GM12878 (cell line): ENCODE measurements around the gene SNRNP25. TPM values are rescaled to one million over a fixed set of nuclear protein-coding genes. Genes with fewer than 3 reads are reported as not detected.

Source experiments
- BCL11A ChIP-seq: IDR thresholded peaks from 2 replicates; pipeline ENCODE4 v1.6.1; 2011; ENCODE audit warnings: low read depth, low read length
- BCL3 ChIP-seq: IDR thresholded peaks from 2 replicates; pipeline ENCODE4 v1.6.1; 2011; ENCODE audit warnings: borderline replicate concordance, low read depth, mild to moderate bottlenecking, moderate library complexity, low read length; ENCODE audit not compliant: insufficient read depth, poor library complexity, severe bottlenecking
- BCLAF1 ChIP-seq: fragments of 450-650 bp; IDR thresholded peaks from 2 replicates; pipeline ENCODE4 v1.6.1; 2017; ENCODE audit warnings: antibody characterized with exemption, mild to moderate bottlenecking, moderate library complexity
- EZH2 ChIP-seq: IDR thresholded peaks from 2 replicates; pipeline ENCODE4 v1.6.1; 2012; ENCODE audit warnings: low read depth, mild to moderate bottlenecking, control low read depth, inconsistent platforms, low read length, borderline replicate concordance; ENCODE audit not compliant: control insufficient read depth
- HDAC6 ChIP-seq: fragments of 200-600 bp; sonication (generic); IDR thresholded peaks from one replicate; pipeline ENCODE4 v1.8.0; 2017; ENCODE audit warnings: antibody characterized with exemption; ENCODE audit not compliant: unreplicated experiment
- IKZF2 ChIP-seq, 2 experiments: fragments of 450-650 bp; IDR thresholded peaks; 2 replicates each; pipeline ENCODE4 v1.6.1; 2017; ENCODE audit warnings: mild to moderate bottlenecking in 2 of 2, moderate library complexity in 2 of 2
- MYB ChIP-seq: fragments of 150-350 bp; IDR thresholded peaks from 2 replicates; pipeline ENCODE4 v1.6.1; 2014; ENCODE audit warnings: mild to moderate bottlenecking, low read depth, low read length, borderline replicate concordance
- RB1 ChIP-seq: fragments of 450-650 bp; formaldehyde crosslinking; IDR thresholded peaks from 2 replicates; pipeline ENCODE4 v1.6.1; 2017; ENCODE audit warnings: mild to moderate bottlenecking, borderline replicate concordance
- REST ChIP-seq: IDR thresholded peaks from 2 replicates; pipeline ENCODE4 v1.6.1; 2012; ENCODE audit warnings: mild to moderate bottlenecking, low read depth, low read length
- TAF1 ChIP-seq: IDR thresholded peaks from 2 replicates; pipeline ENCODE4 v1.6.1; 2011; ENCODE audit warnings: mild to moderate bottlenecking, low read depth, low read length, borderline replicate concordance
- ZBTB4 ChIP-seq: fragments of 450-650 bp; formaldehyde crosslinking; IDR thresholded peaks from 2 replicates; pipeline ENCODE4 v1.4.0; 2022; ENCODE audit warnings: mild to moderate bottlenecking, moderate library complexity
- ZNF274 ChIP-seq: IDR thresholded peaks from one replicate; pipeline ENCODE4 v1.8.0; 2011; ENCODE audit not compliant: insufficient read length, insufficient read depth
- polyA plus RNA-seq, 11 experiments: library from polyadenylated mRNA; depleted of rRNA in 4 of 11; unstranded in 6 of 11; stranded (reverse) in 5 of 11; fragments of >200 nt; fragmentation: Nextera tagmentation in 4 of 11; fragmentation: Illumina TruSeq in 1 of 11; extraction: Ambion mirVana in 4 of 11; extraction: Trizol in 1 of 11; gene quantifications; 1 replicate in 1 of 11; 2 replicates in 10 of 11; pipeline versions ENCODE4 v1.2.1 to v1.2.3, GENCODE V29; 2011 to 2016; ENCODE audit warnings: inconsistent platforms in 2 of 11, missing spikeins in 2 of 11, low read depth in 1 of 11
- total RNA-seq, 4 experiments: library from RNA; depleted of rRNA in 3 of 4; stranded (reverse); fragments of >200 nt in 3 of 4; fragmentation: Illumina TruSeq in 1 of 4; extraction: Trizol in 1 of 4; gene quantifications; 2 replicates each; pipeline versions ENCODE4 v1.2.1 to v1.2.3, GENCODE V29; 2013 to 2021
- TF ChIP-seq, protein P1 (sequence below): fragments of 450-650 bp; IDR thresholded peaks from 2 replicates; pipeline ENCODE4 v1.6.1; 2017; ENCODE audit warnings: mild to moderate bottlenecking, low read depth, inconsistent platforms; ENCODE audit not compliant: poor library complexity, severe bottlenecking

The SNRNP25 gene
- total and polyA plus RNA-seq, 10 of the 15 experiments (the other 5 are each of a cell fraction or from before 2014, with no cell fraction given): 40.9 to 138 (median 67.2) TPM

GRCh38 chr16:77807-78443 lies 24.3 kb downstream of the SNRNP25 start, which contains the start of gene MPG (continued):
- TF ChIP-seq RB1 (peak; percentile 85; the same call in 1 of the 2 replicates), TAF1 (peak; percentile 48; the same call in 1 of the 2 replicates), BCL3 (no peak), BCL11A (no peak), HDAC6 (no peak), BCLAF1 (0 out of 2 replicates have a peak, but pooled peaks have one; percentile 22), MYB (no peak), ZNF274 (no peak), IKZF2 (IDR thresholded peaks at IDR 0.05) (no peak), ZBTB4 (CRISPR knock-in tag) (no peak), REST (no peak), EZH2 (no peak)
- TF ChIP-seq, protein P1, sequence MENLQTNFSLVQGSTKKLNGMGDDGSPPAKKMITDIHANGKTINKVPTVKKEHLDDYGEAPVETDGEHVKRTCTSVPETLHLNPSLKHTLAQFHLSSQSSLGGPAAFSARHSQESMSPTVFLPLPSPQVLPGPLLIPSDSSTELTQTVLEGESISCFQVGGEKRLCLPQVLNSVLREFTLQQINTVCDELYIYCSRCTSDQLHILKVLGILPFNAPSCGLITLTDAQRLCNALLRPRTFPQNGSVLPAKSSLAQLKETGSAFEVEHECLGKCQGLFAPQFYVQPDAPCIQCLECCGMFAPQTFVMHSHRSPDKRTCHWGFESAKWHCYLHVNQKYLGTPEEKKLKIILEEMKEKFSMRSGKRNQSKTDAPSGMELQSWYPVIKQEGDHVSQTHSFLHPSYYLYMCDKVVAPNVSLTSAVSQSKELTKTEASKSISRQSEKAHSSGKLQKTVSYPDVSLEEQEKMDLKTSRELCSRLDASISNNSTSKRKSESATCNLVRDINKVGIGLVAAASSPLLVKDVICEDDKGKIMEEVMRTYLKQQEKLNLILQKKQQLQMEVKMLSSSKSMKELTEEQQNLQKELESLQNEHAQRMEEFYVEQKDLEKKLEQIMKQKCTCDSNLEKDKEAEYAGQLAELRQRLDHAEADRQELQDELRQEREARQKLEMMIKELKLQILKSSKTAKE: no peak
